Neural cell (in vitro differentiated cells): ENCODE results near the gene AP2B1. TPM values are rescaled to one million over a fixed set of nuclear protein-coding genes. Genes with fewer than 3 reads are reported as not detected.
A peak's percentile ranks its signal among the peaks of the same experiment; 100 is the strongest.

Source experiments
- H2AFZ ChIP-seq: fragments of 200-600, 300-800 bp; sonication (generic), shearing (Covaris generic); 2 replicates; pipeline ENCODE4 v1.6.0; 2014; ENCODE audit warnings: low read depth, mild to moderate bottlenecking, antibody characterized with exemption, low read length, moderate library complexity
- H3F3A ChIP-seq: fragments of 200-600 bp; shearing (Covaris generic); 2 replicates; pipeline ENCODE4 v1.6.1; 2016; ENCODE audit warnings: mild to moderate bottlenecking, moderate library complexity, mixed read lengths, antibody characterized with exemption, low read length; ENCODE audit not compliant: insufficient read depth, poor library complexity, severe bottlenecking
- H3K27ac ChIP-seq: fragments of 200-600, 300-800 bp; sonication (generic), shearing (Covaris generic); 2 replicates; pipeline ENCODE4 v1.5.1; 2014; ENCODE audit warnings: mild to moderate bottlenecking, low read length, moderate library complexity
- H3K27me3 ChIP-seq: fragments of 300-800, 200-600 bp; sonication (generic), shearing (Covaris generic); 2 replicates; pipeline ENCODE4 v1.6.0; 2014; ENCODE audit warnings: mild to moderate bottlenecking, low read depth, low read length, moderate library complexity; ENCODE audit not compliant: insufficient read depth
- H3K36me3 ChIP-seq: fragments of 300-800, 200-600 bp; sonication (generic), shearing (Covaris generic); 2 replicates; pipeline ENCODE4 v1.5.1; 2014; ENCODE audit warnings: mild to moderate bottlenecking, antibody characterized with exemption, low read length, moderate library complexity; ENCODE audit not compliant: insufficient read depth
- H3K4me2 ChIP-seq: fragments of 300-800, 200-600 bp; sonication (generic), shearing (Covaris generic); 2 replicates; pipeline ENCODE4 v1.6.0; 2014; ENCODE audit warnings: mild to moderate bottlenecking, low read length
- H3K4me3 ChIP-seq: fragments of 300-800, 200-600 bp; sonication (generic), shearing (Covaris generic); 2 replicates; pipeline ENCODE4 v1.5.1; 2014; ENCODE audit warnings: mild to moderate bottlenecking, low read length, moderate library complexity
- H3K79me2 ChIP-seq: fragments of 200-600 bp; shearing (Covaris generic); replicated peaks from 2 replicates; pipeline ENCODE4 v1.6.0; 2014; ENCODE audit warnings: mild to moderate bottlenecking, low read length, moderate library complexity; ENCODE audit not compliant: insufficient read depth
- H3K9ac ChIP-seq: fragments of 300-800, 200-600 bp; sonication (generic), shearing (Covaris generic); 2 replicates; pipeline ENCODE4 v1.6.1; 2016; ENCODE audit warnings: mild to moderate bottlenecking, low read length, mixed read lengths
- H3K9me2 ChIP-seq: fragments of 200-600 bp; shearing (Covaris generic); 2 replicates; pipeline ENCODE4 v1.6.1; 2016; ENCODE audit warnings: mild to moderate bottlenecking, low read length, mixed read lengths; ENCODE audit not compliant: insufficient read depth
- H3K9me3 ChIP-seq: fragments of 200-600, 300-800 bp; sonication (generic), shearing (Covaris generic); 2 replicates; pipeline ENCODE4 v1.6.1; 2016; ENCODE audit warnings: mild to moderate bottlenecking, mixed run types, low read length, moderate library complexity, mixed read lengths
- H4K20me1 ChIP-seq: fragments of 200-600 bp; shearing (Covaris generic); 2 replicates; pipeline ENCODE4 v1.6.1; 2016; ENCODE audit warnings: mild to moderate bottlenecking, mixed run types; ENCODE audit not compliant: insufficient read depth
- EP300 ChIP-seq: fragments of 450-650 bp; conservative IDR thresholded peaks from 2 replicates; pipeline ENCODE4 v1.6.1; 2014; ENCODE audit warnings: antibody characterized with exemption, mild to moderate bottlenecking, moderate library complexity; ENCODE audit not compliant: poor library complexity, severe bottlenecking
- EZH2 ChIP-seq: fragments of 200-600, 300-800 bp; shearing (Covaris generic), sonication (generic); IDR thresholded peaks from 2 replicates; pipeline ENCODE4 v1.6.1; 2014; ENCODE audit warnings: antibody characterized with exemption, low read length, borderline replicate concordance, mild to moderate bottlenecking; ENCODE audit not compliant: insufficient read depth, poor library complexity, severe bottlenecking
- MXI1 ChIP-seq: fragments of 450-650 bp; conservative IDR thresholded peaks from 2 replicates; pipeline ENCODE4 v1.6.1; 2014; ENCODE audit warnings: antibody characterized with exemption, mild to moderate bottlenecking; ENCODE audit not compliant: poor library complexity, severe bottlenecking
- POLR2AphosphoS5 ChIP-seq: IDR thresholded peaks from 2 replicates; pipeline ENCODE4 v1.6.1; 2012
- RAD21 ChIP-seq: fragments of 450-650 bp; conservative IDR thresholded peaks from 2 replicates; pipeline ENCODE4 v1.6.1; 2014; ENCODE audit warnings: antibody characterized with exemption, mild to moderate bottlenecking, moderate library complexity
- SMC3 ChIP-seq: fragments of 450-650 bp; conservative IDR thresholded peaks from 2 replicates; pipeline ENCODE4 v1.6.1; 2014; ENCODE audit warnings: antibody characterized with exemption, mild to moderate bottlenecking, moderate library complexity; ENCODE audit not compliant: poor library complexity
- TAF1 ChIP-seq: IDR thresholded peaks from 2 replicates; pipeline ENCODE4 v1.6.1; 2012; ENCODE audit warnings: low read depth
- polyA plus RNA-seq: library from polyadenylated mRNA; depleted of rRNA; stranded (reverse); fragments of >200 nt; gene quantifications from 2 replicates; pipeline ENCODE4 v1.2.3, GENCODE V29; 2014
- TF ChIP-seq, protein P1 (sequence below): fragments of 450-650 bp; IDR thresholded peaks from 2 replicates; pipeline ENCODE4 v1.5.1; 2014; ENCODE audit warnings: antibody characterized with exemption, mild to moderate bottlenecking, moderate library complexity; ENCODE audit not compliant: poor library complexity, severe bottlenecking
- TF ChIP-seq, protein P2 (sequence below): IDR thresholded peaks from 2 replicates; pipeline ENCODE4 v1.6.1; 2012; ENCODE audit warnings: borderline replicate concordance

Gene AP2B1
- polyA plus RNA-seq, 1 donor from 2014 or later: 59.5 TPM

DNA sequence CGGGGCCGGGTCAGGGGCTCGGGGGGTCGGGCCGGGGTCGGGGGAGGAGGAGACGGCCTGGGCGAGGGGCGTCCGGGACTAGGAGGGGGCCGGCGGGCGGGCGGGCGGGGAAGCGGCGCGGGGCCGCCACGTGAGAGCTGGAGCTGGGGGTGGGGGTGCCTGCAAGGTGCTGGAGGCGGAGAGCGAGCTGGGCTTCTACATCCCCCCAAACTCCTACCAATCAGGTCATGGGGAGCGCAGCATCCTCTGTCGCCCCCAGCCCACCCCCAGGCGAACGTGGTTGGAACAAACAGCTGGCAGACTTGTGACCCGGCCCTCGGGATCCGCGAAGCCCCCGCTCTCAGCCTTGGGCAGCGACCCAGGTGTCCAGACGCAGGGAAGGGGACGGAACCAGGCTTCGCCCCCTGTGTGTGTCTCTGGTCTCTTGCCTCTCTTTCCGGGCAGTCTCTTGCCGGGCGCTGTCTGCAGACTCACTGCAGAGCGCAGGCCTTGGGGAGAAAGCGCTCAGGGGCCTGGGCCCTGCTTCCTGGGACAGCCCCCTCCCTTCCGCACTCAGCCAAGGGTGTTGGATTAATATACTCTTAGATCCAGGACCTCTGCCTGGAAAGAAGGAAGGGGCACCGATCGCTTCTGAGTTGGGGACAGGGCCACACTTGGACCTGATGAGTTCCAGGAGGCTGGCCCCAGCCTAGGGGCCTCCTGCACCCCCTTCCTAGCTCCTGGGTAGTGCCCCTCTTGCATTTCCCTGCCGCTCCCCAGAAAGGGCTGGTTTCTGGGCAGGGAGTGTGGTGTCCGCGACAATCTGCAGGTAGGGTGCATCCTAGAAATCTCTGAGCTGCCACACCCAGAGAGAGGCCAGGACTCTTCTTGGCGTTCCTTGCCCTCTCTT lies 145.0 kb downstream of the AP2B1 start:
- no peaks in the 10 kb centered on the region for H3K79me2 ChIP-seq
- peak overlapping the region; percentile 62 for H3K4me2 ChIP-seq
- TF ChIP-seq MXI1 (peak; percentile 49), EP300 (no peak)
- TF ChIP-seq, protein P1, sequence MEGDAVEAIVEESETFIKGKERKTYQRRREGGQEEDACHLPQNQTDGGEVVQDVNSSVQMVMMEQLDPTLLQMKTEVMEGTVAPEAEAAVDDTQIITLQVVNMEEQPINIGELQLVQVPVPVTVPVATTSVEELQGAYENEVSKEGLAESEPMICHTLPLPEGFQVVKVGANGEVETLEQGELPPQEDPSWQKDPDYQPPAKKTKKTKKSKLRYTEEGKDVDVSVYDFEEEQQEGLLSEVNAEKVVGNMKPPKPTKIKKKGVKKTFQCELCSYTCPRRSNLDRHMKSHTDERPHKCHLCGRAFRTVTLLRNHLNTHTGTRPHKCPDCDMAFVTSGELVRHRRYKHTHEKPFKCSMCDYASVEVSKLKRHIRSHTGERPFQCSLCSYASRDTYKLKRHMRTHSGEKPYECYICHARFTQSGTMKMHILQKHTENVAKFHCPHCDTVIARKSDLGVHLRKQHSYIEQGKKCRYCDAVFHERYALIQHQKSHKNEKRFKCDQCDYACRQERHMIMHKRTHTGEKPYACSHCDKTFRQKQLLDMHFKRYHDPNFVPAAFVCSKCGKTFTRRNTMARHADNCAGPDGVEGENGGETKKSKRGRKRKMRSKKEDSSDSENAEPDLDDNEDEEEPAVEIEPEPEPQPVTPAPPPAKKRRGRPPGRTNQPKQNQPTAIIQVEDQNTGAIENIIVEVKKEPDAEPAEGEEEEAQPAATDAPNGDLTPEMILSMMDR: no peak
- no peak overlapping the region for H3K27ac ChIP-seq
- no peaks in the 10 kb centered on the region for H3K36me3 ChIP-seq
- H3K4me3 ChIP-seq: peak overlapping the region; percentile 82
- H3K9me2 ChIP-seq: no peaks in the 10 kb centered on the region
- H3K9ac ChIP-seq: peak overlapping the region; percentile 62
- no peaks in the 10 kb centered on the region for H3K9me3 ChIP-seq
- no peaks in the 10 kb centered on the region for H4K20me1 ChIP-seq
- H2AFZ ChIP-seq: peak overlapping the region; percentile 27
- no peaks in the 10 kb centered on the region for H3F3A ChIP-seq
- no peaks in the 10 kb centered on the region for H3K27me3 ChIP-seq

DNA sequence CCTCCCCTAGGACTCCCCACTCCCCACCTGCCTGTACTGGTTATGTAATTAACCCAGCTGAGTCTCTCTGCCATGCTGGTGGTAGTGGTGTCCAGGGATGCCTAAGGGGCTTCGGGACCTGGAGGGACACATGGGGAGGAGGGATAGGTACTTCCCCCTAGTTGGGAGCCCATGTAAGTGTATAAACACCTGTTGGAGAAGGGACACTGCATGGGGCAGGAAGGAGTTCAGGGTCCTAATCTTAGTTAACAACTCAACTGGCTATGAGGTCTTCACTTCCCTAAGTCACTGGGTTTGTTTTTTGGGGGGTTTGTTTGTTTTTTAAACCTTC lies 145.6 kb downstream of the AP2B1 start:
- Histone ChIP-seq H3K9me3 (no peaks in the 10 kb centered on the region), H3K27me3 (no peaks in the 10 kb centered on the region), H3K9me2 (no peaks in the 10 kb centered on the region), H3K4me2 (peak overlapping the region; percentile 62), H3K79me2 (no peaks in the 10 kb centered on the region), H3F3A (no peaks in the 10 kb centered on the region), H3K27ac (no peak overlapping the region), H4K20me1 (no peaks in the 10 kb centered on the region), H3K36me3 (no peaks in the 10 kb centered on the region), H3K9ac (peak overlapping the region; percentile 60), H3K4me3 (peak overlapping the region; percentile 82), H2AFZ (no peak overlapping the region)
- TF ChIP-seq MXI1 (no peak), TAF1 (no peak), RAD21 (no peak)

DNA sequence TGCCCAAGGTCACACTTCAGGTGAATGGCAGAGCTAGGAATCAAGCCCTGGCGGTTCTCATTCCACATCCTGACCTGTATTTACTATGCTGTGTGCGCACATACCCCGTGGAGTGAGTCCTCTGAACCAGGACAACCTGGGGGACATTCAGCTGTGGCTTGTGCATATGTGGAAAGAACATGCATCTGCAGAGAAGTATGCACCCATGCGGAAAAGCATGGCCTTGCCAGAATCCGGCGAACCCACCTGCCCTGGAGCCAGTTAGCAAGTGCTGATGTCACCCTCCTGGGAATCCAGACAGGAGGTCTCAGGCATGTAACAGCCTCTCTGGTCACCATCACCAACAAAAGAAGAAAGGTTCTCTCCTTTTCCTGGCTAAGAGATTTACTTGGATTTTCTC lies 146.2 kb downstream of the AP2B1 start:
- Histone ChIP-seq H4K20me1 (no peaks in the 10 kb centered on the region), H3K27ac (no peak overlapping the region), H3K9me3 (no peaks in the 10 kb centered on the region), H3K4me3 (no peak overlapping the region), H3K9me2 (no peaks in the 10 kb centered on the region), H2AFZ (no peak overlapping the region), H3F3A (no peaks in the 10 kb centered on the region), H3K27me3 (no peaks in the 10 kb centered on the region), H3K36me3 (no peaks in the 10 kb centered on the region), H3K4me2 (no peak overlapping the region), H3K9ac (no peak overlapping the region), H3K79me2 (no peaks in the 10 kb centered on the region)
- TF ChIP-seq POLR2AphosphoS5: no peak
- no peak for TF ChIP-seq RAD21
- TF ChIP-seq EP300: no peak
- TF ChIP-seq MXI1: no peak
- no peak for TF ChIP-seq TAF1
- no peak for TF ChIP-seq SMC3
- TF ChIP-seq, protein P1: no peak
- no peak for TF ChIP-seq EZH2
- TF ChIP-seq, protein P2, sequence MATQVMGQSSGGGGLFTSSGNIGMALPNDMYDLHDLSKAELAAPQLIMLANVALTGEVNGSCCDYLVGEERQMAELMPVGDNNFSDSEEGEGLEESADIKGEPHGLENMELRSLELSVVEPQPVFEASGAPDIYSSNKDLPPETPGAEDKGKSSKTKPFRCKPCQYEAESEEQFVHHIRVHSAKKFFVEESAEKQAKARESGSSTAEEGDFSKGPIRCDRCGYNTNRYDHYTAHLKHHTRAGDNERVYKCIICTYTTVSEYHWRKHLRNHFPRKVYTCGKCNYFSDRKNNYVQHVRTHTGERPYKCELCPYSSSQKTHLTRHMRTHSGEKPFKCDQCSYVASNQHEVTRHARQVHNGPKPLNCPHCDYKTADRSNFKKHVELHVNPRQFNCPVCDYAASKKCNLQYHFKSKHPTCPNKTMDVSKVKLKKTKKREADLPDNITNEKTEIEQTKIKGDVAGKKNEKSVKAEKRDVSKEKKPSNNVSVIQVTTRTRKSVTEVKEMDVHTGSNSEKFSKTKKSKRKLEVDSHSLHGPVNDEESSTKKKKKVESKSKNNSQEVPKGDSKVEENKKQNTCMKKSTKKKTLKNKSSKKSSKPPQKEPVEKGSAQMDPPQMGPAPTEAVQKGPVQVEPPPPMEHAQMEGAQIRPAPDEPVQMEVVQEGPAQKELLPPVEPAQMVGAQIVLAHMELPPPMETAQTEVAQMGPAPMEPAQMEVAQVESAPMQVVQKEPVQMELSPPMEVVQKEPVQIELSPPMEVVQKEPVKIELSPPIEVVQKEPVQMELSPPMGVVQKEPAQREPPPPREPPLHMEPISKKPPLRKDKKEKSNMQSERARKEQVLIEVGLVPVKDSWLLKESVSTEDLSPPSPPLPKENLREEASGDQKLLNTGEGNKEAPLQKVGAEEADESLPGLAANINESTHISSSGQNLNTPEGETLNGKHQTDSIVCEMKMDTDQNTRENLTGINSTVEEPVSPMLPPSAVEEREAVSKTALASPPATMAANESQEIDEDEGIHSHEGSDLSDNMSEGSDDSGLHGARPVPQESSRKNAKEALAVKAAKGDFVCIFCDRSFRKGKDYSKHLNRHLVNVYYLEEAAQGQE: no peak
